HG03354 (cell line): ENCODE data around the gene CEACAM3.
"Not testable (repeated sequence)": the region's sequence is repeated elsewhere in the genome, so short reads cannot be mapped to it uniquely, and the experiment has no call there.

Experiments used
- ATAC-seq: cut with Tn5 transposase; IDR thresholded peaks from one replicate; pipeline ENCODE4 v1.9.1; 2021; ENCODE audit warnings: mild to moderate bottlenecking; ENCODE audit not compliant: unreplicated experiment, poor library complexity, severe bottlenecking

CEACAM3 gene

GRCh38 chr19:41789053-41789452 is 7.3 kb upstream of the CEACAM3 start:
- ATAC-seq = not testable (repeated sequence)

- ATAC-seq = no peak
Measured at GRCh38 chr19:41792513-41793413, 3.6 kb upstream of the CEACAM3 start.

GRCh38 chr19:41793414-41793727 is 3.0 kb upstream of the CEACAM3 start:
- ATAC-seq = no peak

- no peak for ATAC-seq
Measured at GRCh38 chr19:41795031-41795461, 1.3 kb upstream of the CEACAM3 start.

GRCh38 chr19:41796901-41797300 is 514 bp downstream of the CEACAM3 start:
- ATAC-seq = no peak

- no peak for ATAC-seq
Measured at GRCh38 chr19:41799444-41800000, 3.1 kb downstream of the CEACAM3 start.

GRCh38 chr19:41801031-41801430 is 4.6 kb downstream of the CEACAM3 start:
- no peak for ATAC-seq

- ATAC-seq = no peak
Measured at GRCh38 chr19:41801792-41802211, 5.4 kb downstream of the CEACAM3 start.

- no peak for ATAC-seq
Measured at GRCh38 chr19:41802770-41803169, 6.4 kb downstream of the CEACAM3 start.

GRCh38 chr19:41804336-41804735 is 7.9 kb downstream of the CEACAM3 start:
- ATAC-seq = no peak

GRCh38 chr19:41807176-41807575 is 10.8 kb downstream of the CEACAM3 start:
- no peak for ATAC-seq

GRCh38 chr19:41808663-41809566 is 12.5 kb downstream of the CEACAM3 start:
- no peak for ATAC-seq

GRCh38 chr19:41810301-41810700 is 13.9 kb downstream of the CEACAM3 start:
- ATAC-seq = no peak

- ATAC-seq = no peak
Measured at GRCh38 chr19:41811036-41811435, 14.6 kb downstream of the CEACAM3 start.

- no peak for ATAC-seq
Measured at GRCh38 chr19:41811981-41812380, 15.6 kb downstream of the CEACAM3 start.

GRCh38 chr19:41813911-41814310 is 17.5 kb downstream of the CEACAM3 start:
- ATAC-seq = no peak

- ATAC-seq = no peak
Measured at GRCh38 chr19:41815301-41815700, 18.9 kb downstream of the CEACAM3 start.

- ATAC-seq = no peak
Measured at GRCh38 chr19:41816761-41817160, 20.4 kb downstream of the CEACAM3 start.

- no peak for ATAC-seq
Measured at GRCh38 chr19:41821003-41821735, 24.8 kb downstream of the CEACAM3 start.
